Erythroblast (primary cell): ENCODE measurements around the gene MPPE1.

Source experiments
- GATA1 ChIP-seq: IDR thresholded peaks from 2 replicates; pipeline ENCODE4 v1.6.1; 2011; ENCODE audit warnings: low read depth, mild to moderate bottlenecking, control low read depth, low read length, moderate library complexity
- POLR2A ChIP-seq: IDR thresholded peaks from 2 replicates; pipeline ENCODE4 v1.6.1; 2011; ENCODE audit warnings: mild to moderate bottlenecking, low read length

GRCh38 chr18:11849841-11850634, 58.1 kb downstream of the MPPE1 start:
- TF ChIP-seq POLR2A (peak; percentile 29), GATA1 (no peak)
